Karpas-422 (cell line): Measurements from ENCODE around the gene DCUN1D3. TPM values are rescaled to one million over a fixed set of nuclear protein-coding genes. Genes with fewer than 3 reads are reported as not detected.
"Not testable (repeated sequence)": the region's sequence is repeated elsewhere in the genome, so short reads cannot be mapped to it uniquely, and the experiment has no call there.

Source experiments
- DNase-seq: peaks from one replicate; pipeline ENCODE4 v3.0.0-alpha.2; 2015
- H2AFZ ChIP-seq: fragments of 200-600 bp; sonication (generic); 2 replicates; pipeline ENCODE4 v1.6.1; 2014; ENCODE audit warnings: antibody characterized with exemption, low read length, mixed read lengths
- H3K27ac ChIP-seq: fragments of 200-600 bp; sonication (generic); 2 replicates; pipeline ENCODE4 v1.5.1; 2014; ENCODE audit warnings: mild to moderate bottlenecking, low read length, moderate library complexity
- H3K27me3 ChIP-seq: fragments of 200-600 bp; sonication (generic); 2 replicates; pipeline ENCODE4 v1.6.1; 2014; ENCODE audit warnings: low read length, mixed read lengths
- H3K36me3 ChIP-seq: fragments of 200-600 bp; sonication (generic); 2 replicates; pipeline ENCODE4 v1.6.1; 2014; ENCODE audit warnings: low read length, mixed read lengths; ENCODE audit not compliant: insufficient read depth
- H3K4me1 ChIP-seq: fragments of 200-600 bp; sonication (generic); 2 replicates; pipeline ENCODE4 v1.6.1; 2014; ENCODE audit warnings: mild to moderate bottlenecking, low read length, mixed read lengths
- H3K4me2 ChIP-seq: fragments of 200-600 bp; sonication (generic); 2 replicates; pipeline ENCODE4 v1.6.1; 2014; ENCODE audit warnings: low read length, low read depth, mild to moderate bottlenecking; ENCODE audit not compliant: poor library complexity, severe bottlenecking
- H3K4me3 ChIP-seq: fragments of 200-600 bp; sonication (generic); 2 replicates; pipeline ENCODE4 v1.5.1; 2014; ENCODE audit warnings: mild to moderate bottlenecking, antibody characterized with exemption, low read length, mixed read lengths
- H3K79me2 ChIP-seq: fragments of 200-600 bp; sonication (generic); 2 replicates; pipeline ENCODE4 v1.6.1; 2014; ENCODE audit warnings: mild to moderate bottlenecking, low read length, mixed read lengths
- H3K9ac ChIP-seq: fragments of 200-600 bp; sonication (generic); 2 replicates; pipeline ENCODE4 v1.6.0; 2014; ENCODE audit warnings: low read length
- H3K9me2 ChIP-seq: fragments of 200-600 bp; sonication (generic), shearing (Covaris generic); replicated peaks from 2 replicates; pipeline ENCODE4 v1.6.0; 2014; ENCODE audit warnings: mild to moderate bottlenecking, low read length, moderate library complexity; ENCODE audit not compliant: insufficient read depth
- H3K9me3 ChIP-seq: fragments of 300-700, 200-600 bp; sonication (generic); 2 replicates; pipeline ENCODE4 v1.6.1; 2014; ENCODE audit warnings: low read length, mixed read lengths
- H4K20me1 ChIP-seq: fragments of 200-600 bp; sonication (generic); 2 replicates; pipeline ENCODE4 v1.6.1; 2014; ENCODE audit warnings: mild to moderate bottlenecking, antibody characterized with exemption, low read length, low read depth; ENCODE audit not compliant: insufficient read depth
- total RNA-seq: library from RNA; depleted of rRNA; stranded (reverse); fragments of >200 nt; shearing (Covaris generic); gene quantifications from 2 replicates; pipeline ENCODE4 v1.2.3, GENCODE V29; 2014; ENCODE audit warnings: low replicate concordance

DCUN1D3 gene
- total RNA-seq, 1 experiment from 2014 or later, result 7.3 TPM

GRCh38 chr16:20871258-20871657 is 28.9 kb downstream of the DCUN1D3 start:
- no peak overlapping the region for H3K9ac ChIP-seq
- H3K9me2 ChIP-seq, result no peaks in the 10 kb centered on the region
- no peak overlapping the region for H3K4me2 ChIP-seq
- no peaks in the 10 kb centered on the region for H3K27me3 ChIP-seq
- no peak overlapping the region for H3K4me3 ChIP-seq
- DNase-seq, result no peak
- H3K27ac ChIP-seq, result no peak overlapping the region
- no peak overlapping the region for H2AFZ ChIP-seq
- H3K9me3 ChIP-seq, result no peaks in the 10 kb centered on the region
- H3K4me1 ChIP-seq, result peaks cover 19% of the 10 kb centered on the region
- 0 out of 2 replicates have a peak, but pooled peaks cover 11% of the 10 kb centered on the region for H4K20me1 ChIP-seq
- H3K79me2 ChIP-seq, result peaks cover 77% of the 10 kb centered on the region
- H3K36me3 ChIP-seq, result no peaks in the 10 kb centered on the region

- Histone ChIP-seq H3K9ac (no peak overlapping the region), H3K4me1 (peaks cover 15% of the 10 kb centered on the region), H4K20me1 (0 out of 2 replicates have a peak, but pooled peaks cover 11% of the 10 kb centered on the region), H3K4me2 (no peak overlapping the region), H3K9me3 (no peaks in the 10 kb centered on the region), H3K36me3 (no peaks in the 10 kb centered on the region), H3K9me2 (no peaks in the 10 kb centered on the region), H3K27me3 (no peaks in the 10 kb centered on the region), H3K4me3 (no peak overlapping the region), H3K27ac (no peak overlapping the region), H3K79me2 (peaks cover 83% of the 10 kb centered on the region), H2AFZ (no peak overlapping the region)
- DNase-seq, result no peak
Measured at GRCh38 chr16:20870122-20870820, 29.9 kb downstream of the DCUN1D3 start.

- H3K9ac ChIP-seq, result no peak overlapping the region
- no peak overlapping the region for H3K4me2 ChIP-seq
- H3K27ac ChIP-seq, result no peak overlapping the region
- H4K20me1 ChIP-seq, result 0 out of 2 replicates have a peak, but pooled peaks cover 6% of the 10 kb centered on the region
- no peaks in the 10 kb centered on the region for H3K36me3 ChIP-seq
- H3K79me2 ChIP-seq, result peaks cover 83% of the 10 kb centered on the region
- H3K27me3 ChIP-seq, result no peaks in the 10 kb centered on the region
- no peaks in the 10 kb centered on the region for H3K9me2 ChIP-seq
- H2AFZ ChIP-seq, result no peak overlapping the region
- H3K9me3 ChIP-seq, result no peaks in the 10 kb centered on the region
- no peak overlapping the region for H3K4me3 ChIP-seq
- H3K4me1 ChIP-seq, result peaks cover 4% of the 10 kb centered on the region
- no peak for DNase-seq
Measured at GRCh38 chr16:20868890-20869289, 31.3 kb downstream of the DCUN1D3 start.

- no peak for DNase-seq
- H3K9me2 ChIP-seq, result no peaks in the 10 kb centered on the region
- no peak overlapping the region for H3K4me3 ChIP-seq
- H3K79me2 ChIP-seq, result peaks cover 87% of the 10 kb centered on the region
- H3K27me3 ChIP-seq, result no peaks in the 10 kb centered on the region
- no peaks in the 10 kb centered on the region for H3K36me3 ChIP-seq
- H2AFZ ChIP-seq, result no peak overlapping the region
- no peak overlapping the region for H3K4me2 ChIP-seq
- no peak overlapping the region for H3K27ac ChIP-seq
- 0 out of 2 replicates have a peak, but pooled peaks cover 2% of the 10 kb centered on the region for H3K4me1 ChIP-seq
- H4K20me1 ChIP-seq, result no peaks in the 10 kb centered on the region
- no peaks in the 10 kb centered on the region for H3K9me3 ChIP-seq
- no peak overlapping the region for H3K9ac ChIP-seq
Measured at GRCh38 chr16:20867585-20867984, 32.6 kb downstream of the DCUN1D3 start.

GRCh38 chr16:20866801-20867200 is 33.4 kb downstream of the DCUN1D3 start:
- no peaks in the 10 kb centered on the region for H3K36me3 ChIP-seq
- H3K4me1 ChIP-seq, result 0 out of 2 replicates have a peak, but pooled peaks cover 2% of the 10 kb centered on the region
- no peaks in the 10 kb centered on the region for H4K20me1 ChIP-seq
- H3K79me2 ChIP-seq, result peaks cover 85% of the 10 kb centered on the region
- no peaks in the 10 kb centered on the region for H3K9me3 ChIP-seq
- no peak overlapping the region for H2AFZ ChIP-seq
- no peak for DNase-seq
- no peak overlapping the region for H3K4me2 ChIP-seq
- no peak overlapping the region for H3K9ac ChIP-seq
- H3K9me2 ChIP-seq, result no peaks in the 10 kb centered on the region
- no peak overlapping the region for H3K4me3 ChIP-seq
- no peak overlapping the region for H3K27ac ChIP-seq
- no peaks in the 10 kb centered on the region for H3K27me3 ChIP-seq

GRCh38 chr16:20866145-20866772 is 33.9 kb downstream of the DCUN1D3 start:
- H3K4me2 ChIP-seq, result no peak overlapping the region
- H3K27ac ChIP-seq, result no peak overlapping the region
- H3K9me2 ChIP-seq, result no peaks in the 10 kb centered on the region
- H3K79me2 ChIP-seq, result peaks cover 83% of the 10 kb centered on the region
- no peaks in the 10 kb centered on the region for H3K36me3 ChIP-seq
- no peak overlapping the region for H2AFZ ChIP-seq
- H3K4me3 ChIP-seq, result no peak overlapping the region
- no peak for DNase-seq
- H3K9ac ChIP-seq, result no peak overlapping the region
- H3K4me1 ChIP-seq, result 0 out of 2 replicates have a peak, but pooled peaks cover 2% of the 10 kb centered on the region
- H3K27me3 ChIP-seq, result no peaks in the 10 kb centered on the region
- H4K20me1 ChIP-seq, result no peaks in the 10 kb centered on the region
- H3K9me3 ChIP-seq, result no peaks in the 10 kb centered on the region

- Histone ChIP-seq H3K4me1 (0 out of 2 replicates have a peak, but pooled peaks cover 2% of the 10 kb centered on the region), H3K36me3 (no peaks in the 10 kb centered on the region), H3K79me2 (peaks cover 77% of the 10 kb centered on the region), H3K9ac (no peak overlapping the region), H3K9me3 (no peaks in the 10 kb centered on the region), H3K4me3 (no peak overlapping the region), H2AFZ (no peak overlapping the region), H3K27ac (no peak overlapping the region), H3K27me3 (no peaks in the 10 kb centered on the region), H3K9me2 (no peaks in the 10 kb centered on the region), H3K4me2 (no peak overlapping the region), H4K20me1 (no peaks in the 10 kb centered on the region)
- no peak for DNase-seq
Measured at GRCh38 chr16:20865420-20866131, 34.6 kb downstream of the DCUN1D3 start.

GRCh38 chr16:20864376-20864775 is 35.8 kb downstream of the DCUN1D3 start:
- not testable (repeated sequence) for DNase-seq, H3K4me1 ChIP-seq, H3K27me3 ChIP-seq, H3K9ac ChIP-seq, H4K20me1 ChIP-seq, H3K36me3 ChIP-seq, H3K9me3 ChIP-seq, H3K4me2 ChIP-seq, H3K27ac ChIP-seq, H2AFZ ChIP-seq, H3K4me3 ChIP-seq, H3K9me2 ChIP-seq
- H3K79me2 ChIP-seq, result peaks cover 68% of the 10 kb centered on the region
